Measurements from ENCODE around the gene APPBP2.

- TF ChIP-seq ZNF274 (IDR thresholded peaks at IDR 0.05; ENCODE audit: low read depth, low read length): no peak
- no peak for TF ChIP-seq SUZ12 (IDR thresholded peaks at IDR 0.05; ENCODE audit: extremely low read depth, insufficient read depth, insufficient read length)
- no peak for TF ChIP-seq YY1 (IDR thresholded peaks at IDR 0.05; ENCODE audit: insufficient read depth, insufficient read length)
Measured at GRCh38 chr17:60508384-60508980, 17.6 kb downstream of the APPBP2 start.
